GM12878 (cell line): ENCODE results near the gene YY1. TPM values are rescaled to one million over a fixed set of nuclear protein-coding genes. Genes with fewer than 3 reads are reported as not detected.

ENCODE experiments used
- ATF7 ChIP-seq: fragments of 450-650 bp; IDR thresholded peaks from 2 replicates; pipeline ENCODE4 v1.6.1; 2016; ENCODE audit warnings: low read depth, mild to moderate bottlenecking
- BACH1 ChIP-seq: fragments of 450-650 bp; IDR thresholded peaks from 2 replicates; pipeline ENCODE4 v1.6.1; 2017; ENCODE audit warnings: mild to moderate bottlenecking, borderline replicate concordance
- BCLAF1 ChIP-seq: fragments of 450-650 bp; IDR thresholded peaks from 2 replicates; pipeline ENCODE4 v1.6.1; 2017; ENCODE audit warnings: antibody characterized with exemption, mild to moderate bottlenecking, moderate library complexity
- CREM ChIP-seq: IDR thresholded peaks from 2 replicates; pipeline ENCODE4 v1.6.1; 2014; ENCODE audit warnings: antibody characterized with exemption, low read depth
- ETV6 ChIP-seq, 2 experiments: fragments of 450-650 bp in 1 of 2; IDR thresholded peaks in 1 of 2; conservative IDR thresholded peaks in 1 of 2; 2 replicates each; pipeline ENCODE4 v1.6.1; 2014; ENCODE audit warnings: antibody characterized with exemption in 1 of 2, borderline replicate concordance in 1 of 2, low read depth in 1 of 2, mild to moderate bottlenecking in 1 of 2, moderate library complexity in 1 of 2
- FOXM1 ChIP-seq: IDR thresholded peaks from 2 replicates; pipeline ENCODE4 v1.6.1; 2012; ENCODE audit warnings: low read depth, mild to moderate bottlenecking, inconsistent platforms, low read length, moderate library complexity
- IRF4 ChIP-seq: IDR thresholded peaks from 2 replicates; pipeline ENCODE4 v1.6.1; 2011; ENCODE audit warnings: low read depth, low read length
- IRF5 ChIP-seq: fragments of 450-650 bp; IDR thresholded peaks from 2 replicates; pipeline ENCODE4 v1.6.1; 2017; ENCODE audit warnings: borderline replicate concordance
- KAT2A ChIP-seq: conservative IDR thresholded peaks from 2 replicates; pipeline ENCODE4 v1.6.1; 2011; ENCODE audit warnings: low read depth, low read length; ENCODE audit not compliant: control insufficient read depth
- KLF5 ChIP-seq: fragments of 450-650 bp; IDR thresholded peaks from 2 replicates; pipeline ENCODE4 v1.6.1; 2014; ENCODE audit warnings: mild to moderate bottlenecking; ENCODE audit not compliant: partially characterized antibody
- MEF2A ChIP-seq: IDR thresholded peaks from 2 replicates; pipeline ENCODE4 v1.6.1; 2011; ENCODE audit warnings: low read depth, mild to moderate bottlenecking, low read length, moderate library complexity; ENCODE audit not compliant: insufficient read depth
- NR2C1 ChIP-seq: fragments of 450-650 bp; IDR thresholded peaks from 2 replicates; pipeline ENCODE4 v1.6.1; 2017; ENCODE audit warnings: antibody characterized with exemption, mild to moderate bottlenecking, moderate library complexity
- NR2F1 ChIP-seq: fragments of 450-650 bp; conservative IDR thresholded peaks from 2 replicates; pipeline ENCODE4 v1.6.1; 2017; ENCODE audit warnings: mild to moderate bottlenecking
- POLR2AphosphoS5 ChIP-seq: IDR thresholded peaks from 2 replicates; pipeline ENCODE4 v1.6.1; 2011; ENCODE audit warnings: mild to moderate bottlenecking, low read length, inconsistent platforms
- RB1 ChIP-seq: fragments of 450-650 bp; formaldehyde crosslinking; IDR thresholded peaks from 2 replicates; pipeline ENCODE4 v1.6.1; 2017; ENCODE audit warnings: mild to moderate bottlenecking, borderline replicate concordance
- SIN3A ChIP-seq: IDR thresholded peaks from 2 replicates; pipeline ENCODE4 v1.6.1; 2012; ENCODE audit warnings: low read depth, low read length, improper control_type of control experiment
- SPI1 ChIP-seq: IDR thresholded peaks from 2 replicates; pipeline ENCODE4 v1.6.1; 2011; ENCODE audit warnings: low read depth, mild to moderate bottlenecking, low read length, moderate library complexity, borderline replicate concordance; ENCODE audit not compliant: insufficient read depth
- STAT1 ChIP-seq: fragments of 450-650 bp; conservative IDR thresholded peaks from 2 replicates; pipeline ENCODE4 v1.6.1; 2014; ENCODE audit warnings: antibody characterized with exemption, mild to moderate bottlenecking
- STAT3 ChIP-seq: IDR thresholded peaks from 2 replicates; pipeline ENCODE4 v1.6.1; 2011; ENCODE audit warnings: low read depth, low read length, improper control_type of control experiment
- WRNIP1 ChIP-seq: IDR thresholded peaks from 2 replicates; pipeline ENCODE4 v1.6.1; 2011; ENCODE audit warnings: low read depth, low read length, improper control_type of control experiment, borderline replicate concordance
- ZNF217 ChIP-seq: fragments of 450-650 bp; IDR thresholded peaks from 2 replicates; pipeline ENCODE4 v1.6.1; 2017; ENCODE audit warnings: antibody characterized with exemption, mild to moderate bottlenecking
- ZNF24 ChIP-seq: fragments of 450-650 bp; IDR thresholded peaks from 2 replicates; pipeline ENCODE4 v1.6.1; 2017; ENCODE audit warnings: antibody characterized with exemption, mild to moderate bottlenecking
- polyA plus RNA-seq, 11 experiments: library from polyadenylated mRNA; depleted of rRNA in 4 of 11; unstranded in 6 of 11; stranded (reverse) in 5 of 11; fragments of >200 nt; fragmentation: Nextera tagmentation in 4 of 11; fragmentation: Illumina TruSeq in 1 of 11; extraction: Ambion mirVana in 4 of 11; extraction: Trizol in 1 of 11; gene quantifications; 1 replicate in 1 of 11; 2 replicates in 10 of 11; pipeline versions ENCODE4 v1.2.1 to v1.2.3, GENCODE V29; 2011 to 2016; ENCODE audit warnings: inconsistent platforms in 2 of 11, missing spikeins in 2 of 11, low read depth in 1 of 11
- total RNA-seq, 4 experiments: library from RNA; depleted of rRNA in 3 of 4; stranded (reverse); fragments of >200 nt in 3 of 4; fragmentation: Illumina TruSeq in 1 of 4; extraction: Trizol in 1 of 4; gene quantifications; 2 replicates each; pipeline versions ENCODE4 v1.2.1 to v1.2.3, GENCODE V29; 2013 to 2021
- TF ChIP-seq, protein P1 (sequence below): IDR thresholded peaks from 2 replicates; pipeline ENCODE4 v1.6.1; 2011; ENCODE audit warnings: borderline replicate concordance, low read depth, mild to moderate bottlenecking, moderate library complexity, mixed read lengths, low read length; ENCODE audit not compliant: insufficient read depth; ENCODE audit errors: extremely low read length
- TF ChIP-seq, protein P2 (sequence below): fragments of 450-650 bp; IDR thresholded peaks from 2 replicates; pipeline ENCODE4 v1.6.1; 2017; ENCODE audit warnings: low read depth, mild to moderate bottlenecking, moderate library complexity

Gene YY1
- total and polyA plus RNA-seq, 10 of the 15 experiments (the other 5 are each of a cell fraction or from before 2014, with no cell fraction given): 23.7 to 74.0 (median 39.9) TPM

GRCh38 chr14:100192672-100193416, 46.1 kb upstream of the YY1 start (continued):
- TF ChIP-seq BCLAF1: no peak
- peak; percentile 98 for TF ChIP-seq RB1
- TF ChIP-seq STAT1: peak; percentile 44; the same call in 1 of the 2 replicates
- TF ChIP-seq POLR2AphosphoS5: peak; percentile 69; the same call in 1 of the 2 replicates
- TF ChIP-seq FOXM1: no peak
- no peak for TF ChIP-seq ZNF217
- 0 out of 2 replicates have a peak, but pooled peaks have one; percentile 10 for TF ChIP-seq MEF2A
- no peak for TF ChIP-seq ATF7
- TF ChIP-seq, protein P1, sequence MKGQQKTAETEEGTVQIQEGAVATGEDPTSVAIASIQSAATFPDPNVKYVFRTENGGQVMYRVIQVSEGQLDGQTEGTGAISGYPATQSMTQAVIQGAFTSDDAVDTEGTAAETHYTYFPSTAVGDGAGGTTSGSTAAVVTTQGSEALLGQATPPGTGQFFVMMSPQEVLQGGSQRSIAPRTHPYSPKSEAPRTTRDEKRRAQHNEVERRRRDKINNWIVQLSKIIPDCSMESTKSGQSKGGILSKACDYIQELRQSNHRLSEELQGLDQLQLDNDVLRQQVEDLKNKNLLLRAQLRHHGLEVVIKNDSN: peak; percentile 94
- TF ChIP-seq ZNF24: peak; percentile 14; the same call in 1 of the 2 replicates
- no peak for TF ChIP-seq IRF4
- peak; percentile 62; the same call in 1 of the 2 replicates for TF ChIP-seq SIN3A
- TF ChIP-seq NR2C1: no peak
- TF ChIP-seq BACH1: peak; percentile 47; the same call in 1 of the 2 replicates
- TF ChIP-seq CREM: peak; percentile 37; the same call in 1 of the 2 replicates
- no peak for TF ChIP-seq KAT2A
- TF ChIP-seq KLF5: no peak
- TF ChIP-seq NR2F1: peak; percentile 98
- TF ChIP-seq ETV6 (conservative IDR thresholded peaks at IDR 0.05 in 1 of 2, IDR thresholded peaks at IDR 0.05 in 1 of 2; ENCODE audit: borderline replicate concordance in 1 of 2, low read depth in 1 of 2): peak in 1 of 2 experiments; percentile 31; a peak in 1 of 4 replicates
- no peak for TF ChIP-seq IRF5
- TF ChIP-seq STAT3: no peak
- peak; percentile 67; the same call in 1 of the 2 replicates for TF ChIP-seq SPI1
- TF ChIP-seq, protein P2, sequence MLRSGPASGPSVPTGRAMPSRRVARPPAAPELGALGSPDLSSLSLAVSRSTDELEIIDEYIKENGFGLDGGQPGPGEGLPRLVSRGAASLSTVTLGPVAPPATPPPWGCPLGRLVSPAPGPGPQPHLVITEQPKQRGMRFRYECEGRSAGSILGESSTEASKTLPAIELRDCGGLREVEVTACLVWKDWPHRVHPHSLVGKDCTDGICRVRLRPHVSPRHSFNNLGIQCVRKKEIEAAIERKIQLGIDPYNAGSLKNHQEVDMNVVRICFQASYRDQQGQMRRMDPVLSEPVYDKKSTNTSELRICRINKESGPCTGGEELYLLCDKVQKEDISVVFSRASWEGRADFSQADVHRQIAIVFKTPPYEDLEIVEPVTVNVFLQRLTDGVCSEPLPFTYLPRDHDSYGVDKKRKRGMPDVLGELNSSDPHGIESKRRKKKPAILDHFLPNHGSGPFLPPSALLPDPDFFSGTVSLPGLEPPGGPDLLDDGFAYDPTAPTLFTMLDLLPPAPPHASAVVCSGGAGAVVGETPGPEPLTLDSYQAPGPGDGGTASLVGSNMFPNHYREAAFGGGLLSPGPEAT: peak; percentile 19; the same call in 1 of the 2 replicates
- TF ChIP-seq WRNIP1: no peak
